Fibroblast of gingiva (primary cell): ENCODE measurements around the gene RALGAPA2.

ENCODE experiments used
- DNase-seq: peaks from one replicate; pipeline ENCODE4 v3.0.0-alpha.2; 2011; ENCODE audit warnings: low read depth

RALGAPA2 gene

GRCh38 chr20:20436689-20437088, 275.8 kb downstream of the RALGAPA2 start:
- no peak for DNase-seq

- no peak for DNase-seq
Measured at GRCh38 chr20:20435453-20435852, 277.0 kb downstream of the RALGAPA2 start.

GRCh38 chr20:20432618-20433286, 279.7 kb downstream of the RALGAPA2 start:
- DNase-seq, result no peak

GRCh38 chr20:20430066-20430465, 282.4 kb downstream of the RALGAPA2 start:
- DNase-seq, result no peak

- DNase-seq, result no peak
Measured at GRCh38 chr20:20428067-20428466, 284.4 kb downstream of the RALGAPA2 start.

GRCh38 chr20:20427227-20427864, 285.1 kb downstream of the RALGAPA2 start:
- no peak for DNase-seq

- DNase-seq, result no peak
Measured at GRCh38 chr20:20426655-20426907, 285.9 kb downstream of the RALGAPA2 start.

GRCh38 chr20:20425823-20426654, 286.4 kb downstream of the RALGAPA2 start:
- no peak for DNase-seq

GRCh38 chr20:20423117-20423516, 289.3 kb downstream of the RALGAPA2 start:
- no peak for DNase-seq

GRCh38 chr20:20417876-20418676, 294.4 kb downstream of the RALGAPA2 start:
- no peak for DNase-seq

GRCh38 chr20:20415321-20415720, 297.1 kb downstream of the RALGAPA2 start:
- DNase-seq, result no peak

- DNase-seq, result no peak
Measured at GRCh38 chr20:20414640-20415220, 297.7 kb downstream of the RALGAPA2 start.

GRCh38 chr20:20413810-20414281, 298.6 kb downstream of the RALGAPA2 start:
- no peak for DNase-seq

GRCh38 chr20:20412750-20413149, 299.7 kb downstream of the RALGAPA2 start:
- no peak for DNase-seq

- DNase-seq, result no peak
Measured at GRCh38 chr20:20411836-20412235, 300.6 kb downstream of the RALGAPA2 start.

GRCh38 chr20:20411402-20411801, 301.0 kb downstream of the RALGAPA2 start:
- no peak for DNase-seq

GRCh38 chr20:20410678-20411077, 301.8 kb downstream of the RALGAPA2 start:
- DNase-seq, result no peak

GRCh38 chr20:20409331-20409730, 303.1 kb downstream of the RALGAPA2 start:
- no peak for DNase-seq

- DNase-seq, result no peak
Measured at GRCh38 chr20:20407891-20408805, 304.3 kb downstream of the RALGAPA2 start.

- no peak for DNase-seq
Measured at GRCh38 chr20:20406306-20406705, 306.1 kb downstream of the RALGAPA2 start.

- no peak for DNase-seq
Measured at GRCh38 chr20:20405623-20406022, 306.8 kb downstream of the RALGAPA2 start.
